Central memory CD4-positive, alpha-beta T cell (primary cell): Measurements from ENCODE around the gene SPATA1.

Source experiments
- DNase-seq: peaks from one replicate; pipeline ENCODE4 v3.0.0; 2022

Gene SPATA1

DNA sequence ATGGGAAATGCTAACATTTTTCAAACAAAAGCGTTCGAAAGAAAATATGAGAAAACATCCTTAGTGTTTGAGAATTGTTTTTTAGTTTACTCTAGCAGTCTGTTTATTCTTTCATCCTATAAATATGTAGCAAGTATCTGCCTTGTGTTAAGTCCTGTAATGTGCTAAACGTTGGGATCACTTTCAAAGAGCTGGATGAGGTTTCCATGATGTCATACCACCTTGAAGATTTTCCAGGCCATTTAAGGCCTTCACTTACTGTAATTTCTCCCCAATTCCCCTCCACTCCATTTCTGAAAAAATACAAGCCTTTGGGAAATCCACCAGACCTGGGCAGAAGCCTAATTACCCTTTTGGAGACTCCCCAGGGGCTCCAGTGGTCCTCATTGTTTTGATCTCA lies 92.2 kb downstream of the SPATA1 start:
- DNase-seq: no peak

DNA sequence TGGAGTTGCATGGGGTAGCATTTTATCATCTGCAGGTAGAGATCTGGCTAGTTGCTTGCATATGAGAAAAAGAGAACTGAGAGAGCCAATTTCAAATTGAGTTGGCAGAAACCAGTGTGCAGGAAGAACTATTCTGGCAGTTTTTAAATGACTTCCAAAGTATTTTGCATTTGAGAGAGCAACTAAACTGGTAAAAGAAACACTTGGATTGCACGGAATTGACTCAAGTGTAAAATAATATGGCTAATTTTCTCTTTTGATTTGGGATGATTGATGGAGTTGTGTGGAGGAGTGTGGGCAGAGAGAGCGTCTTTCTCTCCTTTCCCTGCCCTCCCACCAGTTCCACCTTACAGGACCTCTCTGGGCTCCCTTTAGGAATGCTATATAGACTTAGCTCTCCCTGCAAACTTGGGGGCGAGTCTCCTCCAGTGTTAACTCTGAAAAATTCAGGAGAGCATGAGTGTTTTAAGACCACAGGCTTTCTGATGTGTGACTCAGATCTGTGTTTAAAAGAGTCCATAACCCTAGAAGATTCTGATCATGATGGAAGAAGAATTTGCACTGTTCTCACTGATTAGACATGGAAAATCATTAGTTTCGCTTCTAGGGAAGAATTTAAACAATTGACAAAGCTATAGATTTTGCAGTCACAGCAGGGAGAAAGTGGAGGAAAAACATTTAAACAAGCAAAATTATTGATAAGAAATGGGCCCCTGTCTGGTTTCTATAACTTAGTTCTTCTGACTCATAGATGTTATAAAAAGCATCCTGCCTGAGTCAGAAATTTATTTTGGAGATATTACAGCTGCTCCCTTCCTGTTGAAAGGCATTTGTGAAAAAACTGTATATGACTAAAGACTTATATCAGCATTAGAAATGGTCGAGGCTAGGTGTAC lies 92.9 kb downstream of the SPATA1 start:
- DNase-seq: no peak

DNA sequence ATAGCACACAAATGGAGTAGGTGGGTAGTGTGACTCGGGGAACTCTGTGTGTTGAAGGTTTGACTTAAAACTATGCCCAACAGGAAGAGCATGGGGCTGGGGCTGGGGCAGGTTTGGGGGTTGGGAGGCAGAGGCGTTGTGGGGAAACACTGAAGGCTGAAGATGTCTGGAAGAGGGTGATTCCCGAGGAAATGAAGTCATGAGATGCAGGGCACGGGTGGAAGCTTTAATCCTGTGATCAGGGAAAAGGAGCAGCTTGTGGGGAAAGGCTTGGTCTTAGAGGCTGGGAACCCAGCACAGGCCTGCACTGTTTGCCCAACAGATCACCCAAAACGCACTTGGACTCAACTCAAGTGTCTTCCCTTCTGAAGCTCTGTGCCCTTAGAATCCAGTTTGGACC lies 94.6 kb downstream of the SPATA1 start:
- no peak for DNase-seq

DNA sequence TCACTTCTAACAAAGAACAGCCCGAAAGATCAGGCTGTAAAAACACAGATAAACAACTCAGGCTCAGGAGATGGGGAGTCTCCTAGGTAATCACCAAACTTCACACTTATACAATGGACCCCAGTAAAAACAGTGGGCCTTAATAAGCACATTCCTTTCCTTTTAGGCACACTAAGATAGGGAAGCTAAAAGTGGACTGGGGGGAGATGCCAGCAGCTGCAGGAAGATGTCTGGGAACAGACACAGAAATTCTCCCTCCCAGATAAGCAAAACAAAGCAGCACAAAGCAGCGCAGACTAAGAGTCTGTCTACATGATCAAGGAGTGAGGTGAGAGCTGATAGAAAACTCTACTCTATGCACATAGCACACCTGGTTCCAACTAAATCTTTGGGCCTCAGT lies 97.0 kb downstream of the SPATA1 start:
- no peak for DNase-seq

DNA sequence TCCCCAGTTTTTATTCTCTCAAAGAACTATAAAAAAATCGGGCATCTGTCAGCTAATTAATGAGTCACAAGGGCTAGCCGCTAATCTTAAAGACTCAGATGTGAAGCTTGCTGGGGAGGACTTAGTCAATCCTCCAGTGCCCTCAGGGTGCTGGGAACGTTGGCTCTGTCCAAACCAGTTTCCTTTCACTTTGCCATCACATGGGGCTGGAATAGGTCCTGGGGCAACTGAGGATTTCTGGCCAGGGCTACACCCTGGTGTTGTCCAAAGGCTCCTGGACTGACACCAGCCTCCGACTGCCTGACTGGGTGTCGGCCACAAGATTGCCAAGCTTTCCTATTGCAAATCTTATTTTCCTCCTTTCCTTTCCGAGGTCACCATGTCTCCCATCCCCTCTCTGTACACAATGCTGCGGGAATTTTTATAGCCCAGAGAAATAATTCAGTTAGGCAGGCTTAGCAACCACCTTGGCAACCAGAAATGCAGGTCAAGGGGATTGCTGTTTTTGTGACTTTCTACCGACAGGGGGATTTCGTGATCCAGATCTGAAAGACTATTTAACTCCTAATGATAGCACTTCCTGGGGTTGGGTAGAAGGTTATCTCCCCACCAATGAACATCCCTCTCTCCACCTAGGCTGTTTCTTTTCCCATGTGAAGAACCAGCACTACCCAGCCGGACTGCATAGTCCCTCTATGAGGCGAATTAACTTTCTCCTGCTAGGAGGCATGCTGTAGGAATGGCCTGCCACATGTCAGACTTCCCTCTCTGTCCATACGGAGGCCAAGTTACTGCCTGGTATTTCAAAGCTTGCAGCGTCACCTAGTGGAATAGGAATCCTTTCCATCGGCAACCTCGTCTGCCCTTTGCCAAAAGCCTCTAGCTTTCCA lies 98.0 kb downstream of the SPATA1 start:
- DNase-seq: no peak

DNA sequence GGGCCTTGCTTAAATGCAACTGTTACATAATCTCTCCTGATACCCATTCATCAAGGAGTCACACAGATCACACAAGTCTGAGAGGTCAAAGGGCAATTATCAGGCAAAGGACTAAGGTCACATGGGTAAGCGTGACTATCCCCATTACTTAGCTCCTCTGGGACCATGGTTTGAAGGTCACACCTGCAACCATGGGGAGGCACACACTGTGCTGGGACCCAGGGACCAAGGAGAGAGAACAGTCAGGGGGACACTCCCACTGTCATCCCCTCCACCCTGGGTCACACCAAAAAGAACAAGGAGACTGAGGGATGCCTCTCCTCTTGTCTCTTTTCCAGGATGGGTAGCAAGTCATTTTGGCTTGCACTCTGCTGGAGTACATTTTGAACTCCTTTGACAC lies 99.0 kb downstream of the SPATA1 start:
- DNase-seq: no peak

DNA sequence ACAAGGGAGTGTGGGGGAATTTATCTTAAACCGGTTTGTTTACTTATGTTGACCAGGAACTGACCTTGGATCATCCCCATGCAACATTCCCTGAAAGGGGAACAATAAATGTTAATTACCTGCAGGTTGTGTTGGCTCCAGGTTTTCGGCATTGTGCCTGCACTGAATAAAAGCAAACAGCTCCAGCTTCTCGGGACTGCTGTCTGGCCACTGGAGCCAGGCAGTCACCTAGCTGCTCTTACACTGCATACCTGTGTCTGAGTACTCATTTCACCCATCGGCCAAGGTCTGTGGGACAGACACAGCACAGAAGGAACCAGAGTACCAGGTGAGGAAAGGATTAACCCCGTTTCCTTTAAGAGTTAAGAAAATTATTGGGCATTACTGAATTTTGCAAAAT lies 100.8 kb downstream of the SPATA1 start:
- DNase-seq: no peak

DNA sequence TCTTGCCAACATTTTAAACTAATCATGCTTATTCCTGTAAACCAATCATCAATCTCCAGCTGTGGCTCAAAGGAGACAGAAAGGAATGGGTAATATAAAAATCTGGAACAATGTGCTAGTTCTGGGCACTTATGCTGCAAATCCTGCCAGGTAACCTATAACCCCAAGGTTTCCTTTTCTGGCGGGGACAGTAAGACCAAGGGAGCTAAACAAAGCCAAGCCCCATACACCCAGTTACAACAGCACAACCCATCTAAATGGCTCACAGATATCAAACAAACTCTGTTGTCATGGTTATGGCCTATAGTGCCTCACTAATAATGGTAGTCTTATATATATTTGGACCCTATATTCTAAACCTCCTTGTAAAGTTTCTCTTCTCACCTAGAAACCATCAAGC lies 104.9 kb downstream of the SPATA1 start:
- no peak for DNase-seq

DNA sequence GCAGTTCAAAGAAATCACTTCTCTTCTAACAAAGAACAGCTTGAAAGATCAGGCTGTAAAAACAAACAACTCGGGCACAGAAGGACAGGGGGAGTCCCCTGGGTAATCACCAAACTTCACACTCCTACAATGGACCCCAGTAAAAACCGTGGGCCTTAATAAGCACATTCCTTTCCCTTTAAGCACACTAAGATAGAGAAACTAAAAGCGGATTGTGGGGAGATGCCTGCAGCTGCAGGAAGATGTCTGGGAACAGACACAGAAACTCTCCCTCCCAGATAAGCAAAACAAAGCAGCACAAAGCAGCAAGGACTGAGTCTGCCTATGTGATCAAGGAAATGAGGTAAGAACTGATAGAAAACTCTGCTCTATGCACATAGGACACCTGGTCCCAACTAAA lies 105.6 kb downstream of the SPATA1 start:
- no peak for DNase-seq

DNA sequence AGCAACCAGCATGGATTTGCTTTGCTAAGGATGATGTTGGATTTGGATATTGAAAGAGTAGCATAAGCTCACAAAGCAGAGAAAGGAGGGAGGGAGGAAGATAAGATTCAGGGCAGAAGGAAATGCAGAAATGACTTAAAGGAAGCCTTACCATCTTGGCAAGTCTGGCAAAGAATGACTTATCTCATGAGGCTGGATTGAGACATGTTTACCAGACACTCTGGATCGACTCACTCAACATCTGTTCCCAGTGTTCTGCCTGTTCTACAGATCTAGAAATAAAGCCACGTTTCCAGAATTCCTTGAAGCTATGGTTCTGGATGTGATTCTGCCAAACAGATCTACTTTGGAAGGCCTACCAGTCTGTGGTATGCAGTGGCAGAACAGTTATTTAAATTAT lies 106.8 kb downstream of the SPATA1 start:
- DNase-seq: no peak

DNA sequence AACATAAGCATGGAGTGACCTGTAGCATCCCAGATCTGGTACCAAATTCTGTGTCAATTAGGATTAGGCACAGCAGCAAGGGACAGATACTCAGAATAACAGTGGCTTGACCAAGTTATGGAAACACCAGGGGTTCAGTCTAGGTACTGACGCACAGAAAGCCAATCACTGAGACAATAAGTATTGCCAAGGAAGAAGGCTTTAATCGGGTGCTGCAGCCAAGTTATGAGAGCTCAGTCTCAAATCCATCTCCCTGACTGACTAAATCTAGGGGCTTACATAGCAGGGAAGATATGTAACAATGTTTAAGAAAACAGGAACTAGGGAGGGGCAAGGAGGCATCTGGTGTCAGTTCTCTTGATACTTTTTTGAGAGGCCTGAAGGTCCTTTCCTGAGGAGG lies 107.7 kb downstream of the SPATA1 start:
- no peak for DNase-seq

DNA sequence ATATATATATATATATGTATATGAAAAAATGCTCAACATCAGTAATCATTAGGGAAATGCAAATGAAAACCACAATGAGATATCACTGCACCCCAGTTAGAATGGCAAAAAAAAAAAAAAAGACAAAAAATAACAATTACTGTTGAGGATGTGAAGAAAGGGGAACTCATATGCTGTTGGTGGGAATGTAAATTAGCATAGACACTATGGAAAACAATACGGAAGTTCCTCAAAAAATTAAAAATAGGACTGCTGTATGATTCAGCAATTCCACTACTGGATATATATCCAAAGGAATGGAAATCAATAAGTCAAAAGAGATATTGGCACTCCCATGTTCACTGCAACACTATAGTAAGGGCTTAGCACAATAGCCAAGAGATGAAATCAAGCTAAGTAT lies 109.6 kb downstream of the SPATA1 start:
- DNase-seq: no peak
